Neural cell (in vitro differentiated cells): Measurements from ENCODE around the gene SLC4A2. TPM values are rescaled to one million over a fixed set of nuclear protein-coding genes. Genes with fewer than 3 reads are reported as not detected.

Experiments
- H2AFZ ChIP-seq: fragments of 200-600, 300-800 bp; sonication (generic), shearing (Covaris generic); 2 replicates; pipeline ENCODE4 v1.6.0; 2014; ENCODE audit warnings: low read depth, mild to moderate bottlenecking, antibody characterized with exemption, low read length, moderate library complexity
- H3F3A ChIP-seq: fragments of 200-600 bp; shearing (Covaris generic); 2 replicates; pipeline ENCODE4 v1.6.1; 2016; ENCODE audit warnings: mild to moderate bottlenecking, moderate library complexity, mixed read lengths, antibody characterized with exemption, low read length; ENCODE audit not compliant: insufficient read depth, poor library complexity, severe bottlenecking
- H3K27ac ChIP-seq: fragments of 200-600, 300-800 bp; sonication (generic), shearing (Covaris generic); 2 replicates; pipeline ENCODE4 v1.5.1; 2014; ENCODE audit warnings: mild to moderate bottlenecking, low read length, moderate library complexity
- H3K27me3 ChIP-seq: fragments of 300-800, 200-600 bp; sonication (generic), shearing (Covaris generic); 2 replicates; pipeline ENCODE4 v1.6.0; 2014; ENCODE audit warnings: mild to moderate bottlenecking, low read depth, low read length, moderate library complexity; ENCODE audit not compliant: insufficient read depth
- H3K36me3 ChIP-seq: fragments of 300-800, 200-600 bp; sonication (generic), shearing (Covaris generic); 2 replicates; pipeline ENCODE4 v1.5.1; 2014; ENCODE audit warnings: mild to moderate bottlenecking, antibody characterized with exemption, low read length, moderate library complexity; ENCODE audit not compliant: insufficient read depth
- H3K4me2 ChIP-seq: fragments of 300-800, 200-600 bp; sonication (generic), shearing (Covaris generic); 2 replicates; pipeline ENCODE4 v1.6.0; 2014; ENCODE audit warnings: mild to moderate bottlenecking, low read length
- H3K4me3 ChIP-seq: fragments of 300-800, 200-600 bp; sonication (generic), shearing (Covaris generic); 2 replicates; pipeline ENCODE4 v1.5.1; 2014; ENCODE audit warnings: mild to moderate bottlenecking, low read length, moderate library complexity
- H3K79me2 ChIP-seq: fragments of 200-600 bp; shearing (Covaris generic); replicated peaks from 2 replicates; pipeline ENCODE4 v1.6.0; 2014; ENCODE audit warnings: mild to moderate bottlenecking, low read length, moderate library complexity; ENCODE audit not compliant: insufficient read depth
- H3K9ac ChIP-seq: fragments of 300-800, 200-600 bp; sonication (generic), shearing (Covaris generic); 2 replicates; pipeline ENCODE4 v1.6.1; 2016; ENCODE audit warnings: mild to moderate bottlenecking, low read length, mixed read lengths
- H3K9me2 ChIP-seq: fragments of 200-600 bp; shearing (Covaris generic); 2 replicates; pipeline ENCODE4 v1.6.1; 2016; ENCODE audit warnings: mild to moderate bottlenecking, low read length, mixed read lengths; ENCODE audit not compliant: insufficient read depth
- H3K9me3 ChIP-seq: fragments of 200-600, 300-800 bp; sonication (generic), shearing (Covaris generic); 2 replicates; pipeline ENCODE4 v1.6.1; 2016; ENCODE audit warnings: mild to moderate bottlenecking, mixed run types, low read length, moderate library complexity, mixed read lengths
- H4K20me1 ChIP-seq: fragments of 200-600 bp; shearing (Covaris generic); 2 replicates; pipeline ENCODE4 v1.6.1; 2016; ENCODE audit warnings: mild to moderate bottlenecking, mixed run types; ENCODE audit not compliant: insufficient read depth
- EP300 ChIP-seq: fragments of 450-650 bp; conservative IDR thresholded peaks from 2 replicates; pipeline ENCODE4 v1.6.1; 2014; ENCODE audit warnings: antibody characterized with exemption, mild to moderate bottlenecking, moderate library complexity; ENCODE audit not compliant: poor library complexity, severe bottlenecking
- EZH2 ChIP-seq: fragments of 200-600, 300-800 bp; shearing (Covaris generic), sonication (generic); IDR thresholded peaks from 2 replicates; pipeline ENCODE4 v1.6.1; 2014; ENCODE audit warnings: antibody characterized with exemption, low read length, borderline replicate concordance, mild to moderate bottlenecking; ENCODE audit not compliant: insufficient read depth, poor library complexity, severe bottlenecking
- MXI1 ChIP-seq: fragments of 450-650 bp; conservative IDR thresholded peaks from 2 replicates; pipeline ENCODE4 v1.6.1; 2014; ENCODE audit warnings: antibody characterized with exemption, mild to moderate bottlenecking; ENCODE audit not compliant: poor library complexity, severe bottlenecking
- POLR2AphosphoS5 ChIP-seq: IDR thresholded peaks from 2 replicates; pipeline ENCODE4 v1.6.1; 2012
- RAD21 ChIP-seq: fragments of 450-650 bp; conservative IDR thresholded peaks from 2 replicates; pipeline ENCODE4 v1.6.1; 2014; ENCODE audit warnings: antibody characterized with exemption, mild to moderate bottlenecking, moderate library complexity
- SMC3 ChIP-seq: fragments of 450-650 bp; conservative IDR thresholded peaks from 2 replicates; pipeline ENCODE4 v1.6.1; 2014; ENCODE audit warnings: antibody characterized with exemption, mild to moderate bottlenecking, moderate library complexity; ENCODE audit not compliant: poor library complexity
- TAF1 ChIP-seq: IDR thresholded peaks from 2 replicates; pipeline ENCODE4 v1.6.1; 2012; ENCODE audit warnings: low read depth
- polyA plus RNA-seq: library from polyadenylated mRNA; depleted of rRNA; stranded (reverse); fragments of >200 nt; gene quantifications from 2 replicates; pipeline ENCODE4 v1.2.3, GENCODE V29; 2014
- TF ChIP-seq, protein P1 (sequence below): IDR thresholded peaks from 2 replicates; pipeline ENCODE4 v1.6.1; 2012; ENCODE audit warnings: borderline replicate concordance
- TF ChIP-seq, protein P2 (sequence below): fragments of 450-650 bp; IDR thresholded peaks from 2 replicates; pipeline ENCODE4 v1.5.1; 2014; ENCODE audit warnings: antibody characterized with exemption, mild to moderate bottlenecking, moderate library complexity; ENCODE audit not compliant: poor library complexity, severe bottlenecking

The SLC4A2 gene
- polyA plus RNA-seq, 1 donor from 2014 or later: 2.4 TPM

DNA sequence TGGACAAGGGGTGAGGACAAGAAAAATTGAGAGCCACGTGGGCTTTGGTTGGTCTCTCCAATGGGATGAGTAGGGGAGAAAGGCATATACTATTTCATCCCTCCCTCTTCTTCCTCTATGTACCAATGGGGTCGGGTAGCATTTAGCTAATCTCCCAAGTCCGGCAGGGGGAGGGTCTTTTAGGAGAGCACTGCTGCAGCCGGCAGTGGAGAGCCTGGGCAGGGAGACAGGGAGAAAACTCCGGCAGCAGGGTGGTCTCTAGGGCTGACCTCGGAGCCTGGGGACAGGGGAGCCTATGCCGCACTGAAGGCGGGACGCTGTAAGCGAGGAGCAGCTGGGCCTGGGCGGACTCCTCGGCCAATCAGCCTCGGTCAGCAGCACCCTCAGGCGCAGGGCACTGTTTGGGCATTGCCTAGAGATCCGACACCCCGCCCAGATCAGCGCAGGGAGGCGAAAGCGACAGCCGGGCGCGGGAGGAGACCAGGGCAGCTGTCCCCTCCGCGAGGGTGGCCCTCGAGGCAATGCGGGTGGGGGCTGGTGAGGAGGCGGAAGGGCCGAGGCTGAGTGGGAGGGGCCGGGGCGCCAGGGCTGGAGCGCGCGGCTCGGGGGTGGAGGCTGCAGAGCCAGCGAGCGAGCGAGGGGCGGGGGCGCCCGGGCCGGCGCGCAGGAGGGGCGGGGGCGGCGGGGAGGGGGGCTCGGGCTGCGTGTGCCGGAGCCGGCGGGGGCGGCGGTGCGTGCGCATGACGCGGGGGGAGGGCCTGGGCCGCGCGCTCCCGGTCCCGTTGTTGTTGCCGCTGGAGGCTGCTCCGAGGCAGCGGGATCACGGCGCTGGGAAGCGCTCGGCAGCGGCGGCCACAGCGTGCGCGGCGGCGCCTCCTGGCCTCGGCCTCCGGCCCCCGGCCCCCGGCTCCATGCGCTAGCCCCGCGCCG, 26.6 kb downstream of the SLC4A2 start, which contains the start of gene AGAP3:
TSS of gene AGAP3 (plus strand) at position 785 of the 930 bp plus-strand sequence. CDS start 267 bp downstream, outside the sequence.
- TF ChIP-seq POLR2AphosphoS5: peak; percentile 93
- TF ChIP-seq SMC3: no peak
- TF ChIP-seq TAF1: no peak
- TF ChIP-seq EP300: peak; percentile 33
- H4K20me1 ChIP-seq: peaks cover 30% of the 10 kb centered on the region
- H3K4me3 ChIP-seq: peak within 1 kb of the TSS; percentile 91
- peak within 1 kb of the TSS; percentile 62 for H3K27ac ChIP-seq
- peak within 1 kb of the TSS; percentile 21 for H2AFZ ChIP-seq
- no peaks in the 10 kb centered on the region for H3K36me3 ChIP-seq
- no peaks in the 10 kb centered on the region for H3K9me3 ChIP-seq
- peak within 1 kb of the TSS; percentile 94 for H3K9ac ChIP-seq
- H3K27me3 ChIP-seq: no peaks in the 10 kb centered on the region
- peaks cover 3% of the 10 kb centered on the region for H3F3A ChIP-seq
- H3K79me2 ChIP-seq: peaks cover 32% of the 10 kb centered on the region
- peak within 1 kb of the TSS; percentile 55 for H3K4me2 ChIP-seq
- H3K9me2 ChIP-seq: no peaks in the 10 kb centered on the region

DNA sequence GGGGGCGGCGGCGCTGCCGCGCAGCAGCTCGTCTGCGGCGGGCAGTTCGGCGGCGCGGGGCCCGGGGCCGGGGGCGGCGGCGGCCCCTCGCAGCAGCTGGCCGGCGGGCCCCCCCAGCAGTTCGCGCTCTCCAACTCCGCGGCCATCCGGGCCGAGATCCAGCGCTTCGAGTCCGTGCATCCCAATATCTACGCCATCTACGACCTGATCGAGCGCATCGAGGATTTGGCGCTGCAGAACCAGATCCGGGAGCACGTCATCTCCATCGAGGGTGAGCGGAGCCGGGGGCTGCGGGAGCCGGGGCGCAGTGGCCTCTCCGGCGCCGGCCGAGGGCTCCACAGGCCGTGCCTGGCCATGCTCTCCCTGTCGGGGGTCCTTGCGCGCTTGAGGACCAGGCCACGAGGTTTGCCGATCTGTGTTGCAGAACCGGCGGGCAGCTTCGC, 27.4 kb downstream of the SLC4A2 start:
- peak overlapping the region; percentile 91 for H3K4me3 ChIP-seq
- peak overlapping the region; percentile 94 for H3K9ac ChIP-seq
- H3K9me2 ChIP-seq: no peaks in the 10 kb centered on the region
- H3K27me3 ChIP-seq: no peaks in the 10 kb centered on the region
- no peaks in the 10 kb centered on the region for H3K9me3 ChIP-seq
- H3K4me2 ChIP-seq: peak overlapping the region; percentile 55
- peaks cover 38% of the 10 kb centered on the region for H4K20me1 ChIP-seq
- peak overlapping the region; percentile 21 for H2AFZ ChIP-seq
- H3K79me2 ChIP-seq: peaks cover 40% of the 10 kb centered on the region
- H3K36me3 ChIP-seq: no peaks in the 10 kb centered on the region
- no peak for TF ChIP-seq EP300
- TF ChIP-seq MXI1: peak; percentile 87
- no peak for TF ChIP-seq SMC3
- no peak for TF ChIP-seq TAF1
- TF ChIP-seq, protein P1, sequence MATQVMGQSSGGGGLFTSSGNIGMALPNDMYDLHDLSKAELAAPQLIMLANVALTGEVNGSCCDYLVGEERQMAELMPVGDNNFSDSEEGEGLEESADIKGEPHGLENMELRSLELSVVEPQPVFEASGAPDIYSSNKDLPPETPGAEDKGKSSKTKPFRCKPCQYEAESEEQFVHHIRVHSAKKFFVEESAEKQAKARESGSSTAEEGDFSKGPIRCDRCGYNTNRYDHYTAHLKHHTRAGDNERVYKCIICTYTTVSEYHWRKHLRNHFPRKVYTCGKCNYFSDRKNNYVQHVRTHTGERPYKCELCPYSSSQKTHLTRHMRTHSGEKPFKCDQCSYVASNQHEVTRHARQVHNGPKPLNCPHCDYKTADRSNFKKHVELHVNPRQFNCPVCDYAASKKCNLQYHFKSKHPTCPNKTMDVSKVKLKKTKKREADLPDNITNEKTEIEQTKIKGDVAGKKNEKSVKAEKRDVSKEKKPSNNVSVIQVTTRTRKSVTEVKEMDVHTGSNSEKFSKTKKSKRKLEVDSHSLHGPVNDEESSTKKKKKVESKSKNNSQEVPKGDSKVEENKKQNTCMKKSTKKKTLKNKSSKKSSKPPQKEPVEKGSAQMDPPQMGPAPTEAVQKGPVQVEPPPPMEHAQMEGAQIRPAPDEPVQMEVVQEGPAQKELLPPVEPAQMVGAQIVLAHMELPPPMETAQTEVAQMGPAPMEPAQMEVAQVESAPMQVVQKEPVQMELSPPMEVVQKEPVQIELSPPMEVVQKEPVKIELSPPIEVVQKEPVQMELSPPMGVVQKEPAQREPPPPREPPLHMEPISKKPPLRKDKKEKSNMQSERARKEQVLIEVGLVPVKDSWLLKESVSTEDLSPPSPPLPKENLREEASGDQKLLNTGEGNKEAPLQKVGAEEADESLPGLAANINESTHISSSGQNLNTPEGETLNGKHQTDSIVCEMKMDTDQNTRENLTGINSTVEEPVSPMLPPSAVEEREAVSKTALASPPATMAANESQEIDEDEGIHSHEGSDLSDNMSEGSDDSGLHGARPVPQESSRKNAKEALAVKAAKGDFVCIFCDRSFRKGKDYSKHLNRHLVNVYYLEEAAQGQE: no peak
- TF ChIP-seq, protein P2, sequence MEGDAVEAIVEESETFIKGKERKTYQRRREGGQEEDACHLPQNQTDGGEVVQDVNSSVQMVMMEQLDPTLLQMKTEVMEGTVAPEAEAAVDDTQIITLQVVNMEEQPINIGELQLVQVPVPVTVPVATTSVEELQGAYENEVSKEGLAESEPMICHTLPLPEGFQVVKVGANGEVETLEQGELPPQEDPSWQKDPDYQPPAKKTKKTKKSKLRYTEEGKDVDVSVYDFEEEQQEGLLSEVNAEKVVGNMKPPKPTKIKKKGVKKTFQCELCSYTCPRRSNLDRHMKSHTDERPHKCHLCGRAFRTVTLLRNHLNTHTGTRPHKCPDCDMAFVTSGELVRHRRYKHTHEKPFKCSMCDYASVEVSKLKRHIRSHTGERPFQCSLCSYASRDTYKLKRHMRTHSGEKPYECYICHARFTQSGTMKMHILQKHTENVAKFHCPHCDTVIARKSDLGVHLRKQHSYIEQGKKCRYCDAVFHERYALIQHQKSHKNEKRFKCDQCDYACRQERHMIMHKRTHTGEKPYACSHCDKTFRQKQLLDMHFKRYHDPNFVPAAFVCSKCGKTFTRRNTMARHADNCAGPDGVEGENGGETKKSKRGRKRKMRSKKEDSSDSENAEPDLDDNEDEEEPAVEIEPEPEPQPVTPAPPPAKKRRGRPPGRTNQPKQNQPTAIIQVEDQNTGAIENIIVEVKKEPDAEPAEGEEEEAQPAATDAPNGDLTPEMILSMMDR: no peak
- no peak for TF ChIP-seq EZH2
- peak; percentile 35 for TF ChIP-seq POLR2AphosphoS5
- no peak for TF ChIP-seq RAD21
- H3K27ac ChIP-seq: peak overlapping the region; percentile 62
- H3F3A ChIP-seq: peaks cover 3% of the 10 kb centered on the region
